CD1c-positive myeloid dendritic cell (primary cell): Measurements from ENCODE around the gene TPGS1.
"Not testable (repeated sequence)": the region's sequence is repeated elsewhere in the genome, so short reads cannot be mapped to it uniquely, and the experiment has no call there.

Source experiments
- DNase-seq: peaks from one replicate; pipeline ENCODE4 v3.0.0-alpha.2; 2016; ENCODE audit errors: extremely low spot score

TPGS1 gene

GRCh38 chr19:478236-478903 lies 28.9 kb upstream of the TPGS1 start:
- DNase-seq: no peak

- DNase-seq: no peak
Observed at GRCh38 chr19:478976-479375, 28.3 kb upstream of the TPGS1 start.

GRCh38 chr19:480016-480855 lies 27.1 kb upstream of the TPGS1 start:
- peak; percentile 70 for DNase-seq

- DNase-seq: not testable (repeated sequence)
Observed at GRCh38 chr19:481100-481499, 26.2 kb upstream of the TPGS1 start.

GRCh38 chr19:482186-483041 lies 24.9 kb upstream of the TPGS1 start:
- DNase-seq: no peak

GRCh38 chr19:483332-484072 lies 23.8 kb upstream of the TPGS1 start:
- DNase-seq: no peak

GRCh38 chr19:484494-484893 lies 22.8 kb upstream of the TPGS1 start:
- no peak for DNase-seq

- no peak for DNase-seq
Observed at GRCh38 chr19:485077-485476, 22.2 kb upstream of the TPGS1 start.

- no peak for DNase-seq
Observed at GRCh38 chr19:485583-486236, 21.6 kb upstream of the TPGS1 start.

- peak; percentile 96 for DNase-seq
Observed at GRCh38 chr19:488505-489417, 18.5 kb upstream of the TPGS1 start.

GRCh38 chr19:489418-490196 lies 17.7 kb upstream of the TPGS1 start:
- peak; percentile 18 for DNase-seq

- no peak for DNase-seq
Observed at GRCh38 chr19:491146-491741, 16.1 kb upstream of the TPGS1 start.

GRCh38 chr19:492091-492531 lies 15.2 kb upstream of the TPGS1 start:
- DNase-seq: peak; percentile 26

GRCh38 chr19:493391-494170 lies 13.7 kb upstream of the TPGS1 start:
- no peak for DNase-seq

GRCh38 chr19:494171-495080 lies 12.9 kb upstream of the TPGS1 start:
- no peak for DNase-seq

- no peak for DNase-seq
Observed at GRCh38 chr19:495081-495401, 12.3 kb upstream of the TPGS1 start.
